Measurements from ENCODE around the gene SMAD4. TPM values are rescaled to one million over a fixed set of nuclear protein-coding genes. Genes with fewer than 3 reads are reported as not detected.

SMAD4 gene
- total RNA-seq, 1 experiment from 2014 or later: 60.7 TPM

DNA sequence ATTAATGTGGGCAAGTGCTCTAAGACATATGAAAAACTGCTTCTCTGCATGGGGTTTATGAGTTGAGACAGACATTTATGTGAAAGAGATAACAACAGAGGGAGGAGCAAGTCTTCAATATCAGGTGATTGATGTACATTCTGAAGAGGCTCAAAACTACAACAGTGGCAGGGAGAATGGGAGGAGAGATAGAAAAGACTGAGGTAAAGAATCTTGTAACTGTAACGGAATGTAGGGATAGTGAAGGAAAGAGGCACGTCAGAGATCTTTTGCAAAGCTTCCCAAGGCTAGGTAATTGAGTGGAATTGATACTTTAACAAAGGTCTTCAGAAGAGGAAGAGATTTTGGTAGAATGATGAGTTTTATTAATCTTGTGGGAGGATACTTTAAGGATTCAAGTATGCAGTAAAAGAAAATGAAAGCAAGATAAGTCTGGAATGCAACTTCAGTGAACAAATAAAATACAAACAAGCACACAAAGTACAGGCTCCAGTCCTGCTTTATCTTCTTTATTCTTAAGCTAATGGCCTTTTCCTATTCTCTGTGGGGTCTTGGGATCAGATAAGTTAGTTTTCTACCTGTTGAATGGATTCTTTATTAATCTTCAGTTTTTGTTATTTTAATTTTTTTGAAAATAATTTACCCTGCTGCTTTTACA lies 15.0 kb downstream of the SMAD4 start:
- TF ChIP-seq, protein P1, sequence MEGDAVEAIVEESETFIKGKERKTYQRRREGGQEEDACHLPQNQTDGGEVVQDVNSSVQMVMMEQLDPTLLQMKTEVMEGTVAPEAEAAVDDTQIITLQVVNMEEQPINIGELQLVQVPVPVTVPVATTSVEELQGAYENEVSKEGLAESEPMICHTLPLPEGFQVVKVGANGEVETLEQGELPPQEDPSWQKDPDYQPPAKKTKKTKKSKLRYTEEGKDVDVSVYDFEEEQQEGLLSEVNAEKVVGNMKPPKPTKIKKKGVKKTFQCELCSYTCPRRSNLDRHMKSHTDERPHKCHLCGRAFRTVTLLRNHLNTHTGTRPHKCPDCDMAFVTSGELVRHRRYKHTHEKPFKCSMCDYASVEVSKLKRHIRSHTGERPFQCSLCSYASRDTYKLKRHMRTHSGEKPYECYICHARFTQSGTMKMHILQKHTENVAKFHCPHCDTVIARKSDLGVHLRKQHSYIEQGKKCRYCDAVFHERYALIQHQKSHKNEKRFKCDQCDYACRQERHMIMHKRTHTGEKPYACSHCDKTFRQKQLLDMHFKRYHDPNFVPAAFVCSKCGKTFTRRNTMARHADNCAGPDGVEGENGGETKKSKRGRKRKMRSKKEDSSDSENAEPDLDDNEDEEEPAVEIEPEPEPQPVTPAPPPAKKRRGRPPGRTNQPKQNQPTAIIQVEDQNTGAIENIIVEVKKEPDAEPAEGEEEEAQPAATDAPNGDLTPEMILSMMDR (conservative IDR thresholded peaks at IDR 0.05): no peak
- TF ChIP-seq EZH2 (IDR thresholded peaks at IDR 0.05; ENCODE audit: low read depth): no peak
- no peak for DNase-seq
- Histone ChIP-seq H3K4me3 (no peak overlapping the region), H3K36me3 (ENCODE audit: low read depth) (peaks cover 23% of the 10 kb centered on the region), H3K79me2 (ENCODE audit: low read depth) (peaks cover 73% of the 10 kb centered on the region), H2AFZ (no peak overlapping the region), H3F3A (ENCODE audit: insufficient read depth, low read depth) (no peaks in the 10 kb centered on the region), H3K4me2 (no peak overlapping the region), H3K9me3 (ENCODE audit: insufficient read depth, low read depth) (no peaks in the 10 kb centered on the region), H4K20me1 (ENCODE audit: insufficient read depth) (peaks cover 70% of the 10 kb centered on the region), H3K27me3 (ENCODE audit: insufficient read depth, low read depth) (no peaks in the 10 kb centered on the region), H3K4me1 (replicated peaks; ENCODE audit: insufficient read depth) (no peaks in the 10 kb centered on the region), H3K27ac (no peak overlapping the region), H3K9me2 (ENCODE audit: insufficient read depth) (no peaks in the 10 kb centered on the region)
- POLR2A ChIA-PET (ENCODE audit: unreplicated experiment): no interaction called here
- intact Hi-C loops (cut with micrococcal nuclease; ENCODE audit: unreplicated experiment): no loop called here
- BruUV-seq (replicated peaks): no TSS peak
- CTCF ChIA-PET: no interaction called here

DNA sequence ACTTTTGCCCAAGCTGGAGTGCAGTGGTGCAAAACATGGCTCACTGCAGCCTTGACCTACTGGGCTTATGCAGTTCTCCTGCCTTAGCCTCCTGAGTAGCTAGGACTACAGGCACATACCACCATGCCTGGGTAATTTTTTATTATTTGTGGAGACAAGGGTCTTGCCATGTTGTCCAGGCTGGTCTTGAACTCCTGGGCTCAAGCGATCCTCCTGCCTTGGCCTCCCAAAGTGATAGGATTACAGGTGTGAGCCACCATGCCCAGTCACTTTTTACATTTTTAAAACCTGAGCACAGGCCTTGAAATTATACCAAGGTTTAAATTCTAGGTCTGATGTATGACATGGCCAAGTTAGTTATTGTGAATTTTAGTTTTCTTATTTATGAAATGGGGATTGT lies 18.2 kb downstream of the SMAD4 start:
- Histone ChIP-seq H3K79me2 (ENCODE audit: low read depth) (peaks cover 47% of the 10 kb centered on the region), H3K9me3 (ENCODE audit: insufficient read depth, low read depth) (no peaks in the 10 kb centered on the region), H4K20me1 (ENCODE audit: insufficient read depth) (peaks cover 56% of the 10 kb centered on the region), H2AFZ (no peak overlapping the region), H3K36me3 (ENCODE audit: low read depth) (peaks cover 34% of the 10 kb centered on the region), H3K4me3 (no peak overlapping the region), H3K27me3 (ENCODE audit: insufficient read depth, low read depth) (no peaks in the 10 kb centered on the region), H3K4me2 (no peak overlapping the region), H3K4me1 (replicated peaks; ENCODE audit: insufficient read depth) (no peaks in the 10 kb centered on the region), H3K9me2 (ENCODE audit: insufficient read depth) (no peaks in the 10 kb centered on the region), H3F3A (ENCODE audit: insufficient read depth, low read depth) (no peaks in the 10 kb centered on the region), H3K27ac (no peak overlapping the region)
- ChIA-PET POLR2A (ENCODE audit: unreplicated experiment) (no interaction called here), CTCF (no interaction called here)
- intact Hi-C loops (cut with micrococcal nuclease; ENCODE audit: unreplicated experiment): no loop called here
- TF ChIP-seq, protein P1 (conservative IDR thresholded peaks at IDR 0.05): no peak
- TF ChIP-seq EZH2 (IDR thresholded peaks at IDR 0.05; ENCODE audit: low read depth): no peak
- DNase-seq: no peak
- BruUV-seq (replicated peaks): no TSS peak

DNA sequence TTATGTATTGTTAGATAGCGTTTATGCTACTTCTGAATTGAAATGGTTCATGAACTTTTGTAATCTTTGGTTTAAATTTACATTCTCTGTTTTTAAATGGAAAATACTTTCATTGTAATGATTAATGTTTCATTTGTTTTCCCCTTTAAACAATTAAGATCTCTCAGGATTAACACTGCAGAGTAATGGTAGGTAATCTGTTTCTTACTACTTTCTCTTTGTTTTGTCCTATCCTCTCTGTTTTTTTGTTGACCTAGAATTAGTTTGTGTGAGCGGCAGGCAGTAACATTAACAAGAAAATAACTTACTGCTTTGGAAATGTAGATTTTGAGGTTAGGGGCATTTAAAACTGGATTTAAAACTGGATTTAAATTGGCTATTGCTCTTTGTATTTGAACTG lies 19.1 kb downstream of the SMAD4 start:
- no peaks in the 10 kb centered on the region for H3K9me3 ChIP-seq (ENCODE audit: insufficient read depth, low read depth)
- H2AFZ ChIP-seq: no peak overlapping the region
- no peak overlapping the region for H3K27ac ChIP-seq
- H3K9me2 ChIP-seq (ENCODE audit: insufficient read depth): no peaks in the 10 kb centered on the region
- H3K4me1 ChIP-seq (replicated peaks; ENCODE audit: insufficient read depth): no peaks in the 10 kb centered on the region
- no TSS peak for BruUV-seq (replicated peaks)
- no peak overlapping the region for H3K4me3 ChIP-seq
- TF ChIP-seq, protein P1 (conservative IDR thresholded peaks at IDR 0.05): no peak
- no peak for TF ChIP-seq EZH2 (IDR thresholded peaks at IDR 0.05; ENCODE audit: low read depth)
- ChIA-PET POLR2A (ENCODE audit: unreplicated experiment) (interaction anchor here (0.6 kb wide), 1 partner anchor 374 kb away, joined by 4 read pairs; no protein-coding TSS in a partner anchor), CTCF (no interaction called here)
- DNase-seq: no peak
- no peaks in the 10 kb centered on the region for H3K27me3 ChIP-seq (ENCODE audit: insufficient read depth, low read depth)
- H3K36me3 ChIP-seq (ENCODE audit: low read depth): peaks cover 40% of the 10 kb centered on the region
- peaks cover 50% of the 10 kb centered on the region for H4K20me1 ChIP-seq (ENCODE audit: insufficient read depth)
- H3K79me2 ChIP-seq (ENCODE audit: low read depth): peaks cover 37% of the 10 kb centered on the region
- no peak overlapping the region for H3K4me2 ChIP-seq
- H3F3A ChIP-seq (ENCODE audit: insufficient read depth, low read depth): no peaks in the 10 kb centered on the region
- intact Hi-C loops (cut with micrococcal nuclease; ENCODE audit: unreplicated experiment): no loop called here
